ENCODE results near the gene TSPAN7.

The TSPAN7 gene

GRCh38 chrX:38666909-38667308, 105.6 kb downstream of the TSPAN7 start:
- Histone ChIP-seq H3K9me2 (replicated peaks; ENCODE audit: insufficient read depth, low read length) (no peaks in the 10 kb centered on the region), H3K79me2 (ENCODE audit: insufficient read depth, low read length) (no peaks in the 10 kb centered on the region)

GRCh38 chrX:38668771-38669170, 107.4 kb downstream of the TSPAN7 start:
- Histone ChIP-seq H3K27me3 (ENCODE audit: low read length) (no peaks in the 10 kb centered on the region), H4K20me1 (ENCODE audit: low read depth, low read length) (no peaks in the 10 kb centered on the region), H3K9me3 (ENCODE audit: insufficient read depth, low read length) (no peaks in the 10 kb centered on the region), H3K4me3 (ENCODE audit: insufficient read depth, low read length, poor library complexity, severe bottlenecking) (no peak overlapping the region), H3K79me2 (ENCODE audit: insufficient read depth, low read length) (no peaks in the 10 kb centered on the region), H3K9ac (ENCODE audit: low read length) (no peak overlapping the region), H2AFZ (ENCODE audit: low read depth, low read length, severe bottlenecking) (no peak overlapping the region), H3K9me2 (replicated peaks; ENCODE audit: insufficient read depth, low read length) (no peaks in the 10 kb centered on the region), H3F3A (ENCODE audit: insufficient read depth) (no peaks in the 10 kb centered on the region), H3K36me3 (ENCODE audit: low read length) (no peaks in the 10 kb centered on the region), H3K4me2 (ENCODE audit: low read depth, low read length, poor library complexity, severe bottlenecking) (no peak overlapping the region), H3K27ac (ENCODE audit: low read depth, low read length) (no peak overlapping the region)
- TF ChIP-seq EZH2phosphoT487 (conservative IDR thresholded peaks at IDR 0.05; ENCODE audit: low read length) (no peak), CTCF (IDR thresholded peaks at IDR 0.05; ENCODE audit: insufficient read depth, low read length, poor library complexity, severe bottlenecking) (no peak)

More at GRCh38 chrX:38666909-38667308, 105.6 kb downstream of the TSPAN7 start:
- Histone ChIP-seq H3K36me3 (ENCODE audit: low read length) (no peaks in the 10 kb centered on the region), H2AFZ (ENCODE audit: low read depth, low read length, severe bottlenecking) (no peak overlapping the region), H3K27me3 (ENCODE audit: low read length) (no peaks in the 10 kb centered on the region), H3K4me2 (ENCODE audit: low read depth, low read length, poor library complexity, severe bottlenecking) (no peak overlapping the region), H3K9me3 (ENCODE audit: insufficient read depth, low read length) (no peaks in the 10 kb centered on the region), H4K20me1 (ENCODE audit: low read depth, low read length) (no peaks in the 10 kb centered on the region), H3K9ac (ENCODE audit: low read length) (no peak overlapping the region), H3F3A (ENCODE audit: insufficient read depth) (no peaks in the 10 kb centered on the region), H3K27ac (ENCODE audit: low read depth, low read length) (no peak overlapping the region), H3K4me3 (ENCODE audit: insufficient read depth, low read length, poor library complexity, severe bottlenecking) (no peak overlapping the region)
- TF ChIP-seq CTCF (IDR thresholded peaks at IDR 0.05; ENCODE audit: insufficient read depth, low read length, poor library complexity, severe bottlenecking) (no peak), EZH2phosphoT487 (conservative IDR thresholded peaks at IDR 0.05; ENCODE audit: low read length) (no peak)

DNA sequence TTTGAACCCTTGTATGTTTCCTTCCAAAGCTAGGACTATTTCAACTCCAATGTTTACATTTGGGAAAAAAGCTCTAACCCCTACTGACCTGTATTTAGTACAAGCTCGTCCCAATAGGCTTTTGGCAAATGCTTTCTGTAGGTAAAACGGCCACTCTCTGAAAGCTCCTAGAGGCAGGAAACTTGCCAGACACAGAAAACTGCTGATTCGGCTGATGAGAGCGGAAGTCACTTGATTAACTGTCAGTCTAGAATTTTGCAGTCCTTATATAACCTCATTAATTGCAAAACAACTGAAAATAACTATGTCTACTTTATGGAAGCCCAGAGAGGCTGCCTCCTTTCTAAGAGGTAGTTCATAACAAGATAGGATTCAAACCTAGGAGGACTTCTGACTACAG, 108.1 kb downstream of the TSPAN7 start:
- H3K27me3 ChIP-seq (ENCODE audit: low read length), result no peaks in the 10 kb centered on the region
- no peak overlapping the region for H2AFZ ChIP-seq (ENCODE audit: low read depth, low read length, severe bottlenecking)
- no peaks in the 10 kb centered on the region for H3K79me2 ChIP-seq (ENCODE audit: insufficient read depth, low read length)
- no peaks in the 10 kb centered on the region for H4K20me1 ChIP-seq (ENCODE audit: low read depth, low read length)
- no peaks in the 10 kb centered on the region for H3F3A ChIP-seq (ENCODE audit: insufficient read depth)
- H3K9me3 ChIP-seq (ENCODE audit: insufficient read depth, low read length), result no peaks in the 10 kb centered on the region
- no peaks in the 10 kb centered on the region for H3K36me3 ChIP-seq (ENCODE audit: low read length)
- H3K9ac ChIP-seq (ENCODE audit: low read length), result no peak overlapping the region
- H3K4me2 ChIP-seq (ENCODE audit: low read depth, low read length, poor library complexity, severe bottlenecking), result no peak overlapping the region
- no peak overlapping the region for H3K4me3 ChIP-seq (ENCODE audit: insufficient read depth, low read length, poor library complexity, severe bottlenecking)
- TF ChIP-seq EZH2phosphoT487 (conservative IDR thresholded peaks at IDR 0.05; ENCODE audit: low read length) (no peak), CTCF (IDR thresholded peaks at IDR 0.05; ENCODE audit: insufficient read depth, low read length, poor library complexity, severe bottlenecking) (no peak)
- no peak overlapping the region for H3K27ac ChIP-seq (ENCODE audit: low read depth, low read length)
- no peaks in the 10 kb centered on the region for H3K9me2 ChIP-seq (replicated peaks; ENCODE audit: insufficient read depth, low read length)
